Left forelimb (tissue), 1 donor: ENCODE measurements around the gene AGBL4.

ENCODE experiments used
- DNase-seq: peaks from one replicate; pipeline ENCODE4 v3.0.0-alpha.2; 2018; ENCODE audit warnings: low spot score

The AGBL4 gene

GRCh38 chr1:48887796-48888195 lies 1136.0 kb downstream of the AGBL4 start:
- no peak for DNase-seq

- no peak for DNase-seq
These were observed 1141.7 kb downstream of the AGBL4 start for GRCh38 chr1:48882020-48882419.

GRCh38 chr1:48878191-48878940 lies 1145.4 kb downstream of the AGBL4 start:
- DNase-seq, result no peak

- no peak for DNase-seq
These were observed 1147.4 kb downstream of the AGBL4 start for GRCh38 chr1:48876330-48876785.

- no peak for DNase-seq
These were observed 1148.0 kb downstream of the AGBL4 start for GRCh38 chr1:48875552-48876329.

- no peak for DNase-seq
These were observed 1149.8 kb downstream of the AGBL4 start for GRCh38 chr1:48873944-48874343.

GRCh38 chr1:48870596-48870995 lies 1153.2 kb downstream of the AGBL4 start:
- DNase-seq, result no peak

- no peak for DNase-seq
These were observed 1154.4 kb downstream of the AGBL4 start for GRCh38 chr1:48869116-48869893.

GRCh38 chr1:48864913-48865312 lies 1158.8 kb downstream of the AGBL4 start:
- no peak for DNase-seq

- DNase-seq, result no peak
These were observed 1164.3 kb downstream of the AGBL4 start for GRCh38 chr1:48859456-48859855.

- DNase-seq, result no peak
These were observed 1165.4 kb downstream of the AGBL4 start for GRCh38 chr1:48858200-48858920.

GRCh38 chr1:48853006-48853405 lies 1170.7 kb downstream of the AGBL4 start:
- DNase-seq, result no peak

- no peak for DNase-seq
These were observed 1172.1 kb downstream of the AGBL4 start for GRCh38 chr1:48851638-48852037.

- DNase-seq, result no peak
These were observed 1175.7 kb downstream of the AGBL4 start for GRCh38 chr1:48848035-48848434.

GRCh38 chr1:48846441-48846840 lies 1177.3 kb downstream of the AGBL4 start:
- DNase-seq, result no peak

GRCh38 chr1:48844187-48844586 lies 1179.6 kb downstream of the AGBL4 start:
- DNase-seq, result no peak

- no peak for DNase-seq
These were observed 1181.8 kb downstream of the AGBL4 start for GRCh38 chr1:48841966-48842365.

- DNase-seq, result no peak
These were observed 1182.3 kb downstream of the AGBL4 start for GRCh38 chr1:48841461-48841860.

GRCh38 chr1:48831120-48831978 lies 1192.4 kb downstream of the AGBL4 start:
- peak; percentile 66 for DNase-seq

- no peak for DNase-seq
These were observed 1193.0 kb downstream of the AGBL4 start for GRCh38 chr1:48830715-48831114.

GRCh38 chr1:48829446-48829845 lies 1194.3 kb downstream of the AGBL4 start:
- no peak for DNase-seq
